WTC11 (cell line): ENCODE results near the gene HRH1. TPM values are rescaled to one million over a fixed set of nuclear protein-coding genes. Genes with fewer than 3 reads are reported as not detected.

Experiments used
- ATAC-seq: fragments of 200-7000 bp; cut with Tn5 transposase; 2 replicates; pipeline ENCODE4 v1.10.0; 2021; ENCODE audit warnings: mild to moderate bottlenecking, moderate library complexity
- CTCF ChIA-PET: fragments of 300-600 bp; sonication (Branson Sonifier 250); formaldehyde crosslinking; loops from one replicate; lab custom pipeline; 2021; ENCODE audit warnings: antibody characterized with exemption; lab: Charles Lee
- POLR2A ChIA-PET: fragments of 350-600 bp; sonication (Branson Sonifier 250); formaldehyde crosslinking; loops from one replicate; lab custom pipeline; 2021; ENCODE audit warnings: antibody characterized with exemption; lab: Charles Lee
- DNase-seq: peaks from one replicate; pipeline ENCODE4 v3.0.0; 2021; ENCODE audit warnings: low spot score
- H3K27ac Mint-ChIP-seq: 2 replicates; pipeline ENCODE4 v1.8.0; 2021; ENCODE audit warnings: mixed read lengths
- H3K27me3 Mint-ChIP-seq: 2 replicates; pipeline ENCODE4 v1.8.0; 2021; ENCODE audit warnings: low read depth, mild to moderate bottlenecking, moderate library complexity, mixed read lengths
- H3K36me3 Mint-ChIP-seq: 2 replicates; pipeline ENCODE4 v1.8.0; 2021; ENCODE audit warnings: mixed read lengths
- H3K4me1 Mint-ChIP-seq: 2 replicates; pipeline ENCODE4 v1.8.0; 2022; ENCODE audit warnings: mixed read lengths
- H3K4me3 Mint-ChIP-seq: 2 replicates; pipeline ENCODE4 v1.8.0; 2021; ENCODE audit warnings: mild to moderate bottlenecking, moderate library complexity, mixed read lengths
- H3K9me3 Mint-ChIP-seq: 2 replicates; pipeline ENCODE4 v1.8.0; 2021; ENCODE audit warnings: mixed read lengths
- CREM ChIP-seq: sonication (generic); formaldehyde crosslinking; IDR thresholded peaks from 2 replicates; pipeline ENCODE4 v1.8.1; 2022; ENCODE audit warnings: mild to moderate bottlenecking, missing genetic modification reagents, moderate library complexity
- ETV6 ChIP-seq: sonication (generic); formaldehyde crosslinking; IDR thresholded peaks from 2 replicates; pipeline ENCODE4 v1.8.1; 2022; ENCODE audit warnings: mild to moderate bottlenecking, missing genetic modification reagents
- FOXK1 ChIP-seq: sonication (generic); formaldehyde crosslinking; IDR thresholded peaks from 2 replicates; pipeline ENCODE4 v1.8.0; 2022; ENCODE audit warnings: mild to moderate bottlenecking, moderate library complexity, missing genetic modification reagents
- GTF2I ChIP-seq: fragments of 250-450 bp; sonication (Bioruptor Pico); conservative IDR thresholded peaks from 2 replicates; pipeline ENCODE4 v1.4.0; 2021; ENCODE audit warnings: mild to moderate bottlenecking
- MXD4 ChIP-seq: fragments of 250-450 bp; sonication (Bioruptor Pico); IDR thresholded peaks from 2 replicates; pipeline ENCODE4 v1.8.0; 2021; ENCODE audit warnings: mild to moderate bottlenecking, moderate library complexity, borderline replicate concordance
- OVOL2 ChIP-seq: fragments of 250-450 bp; sonication (Bioruptor Pico); IDR thresholded peaks from 2 replicates; pipeline ENCODE4 v1.9.0; 2021; ENCODE audit warnings: mild to moderate bottlenecking, borderline replicate concordance
- SMAD3 ChIP-seq: sonication (generic); formaldehyde crosslinking; IDR thresholded peaks from 2 replicates; pipeline ENCODE4 v1.8.0; 2022; ENCODE audit warnings: missing genetic modification reagents, mild to moderate bottlenecking, borderline replicate concordance
- ZNF232 ChIP-seq: sonication (generic); formaldehyde crosslinking; IDR thresholded peaks from 2 replicates; pipeline ENCODE4 v1.8.0; 2022; ENCODE audit warnings: mild to moderate bottlenecking, missing genetic modification reagents
- ZNF263 ChIP-seq: sonication (generic); formaldehyde crosslinking; IDR thresholded peaks from 2 replicates; pipeline ENCODE4 v1.8.1; 2022; ENCODE audit warnings: low read depth, mild to moderate bottlenecking, moderate library complexity, missing genetic modification reagents
- total RNA-seq: library from RNA; stranded (reverse); gene quantifications from 3 replicates; pipeline ENCODE4 v1.2.3, GENCODE V29; 2021
- TF ChIP-seq, protein P1 (sequence below): sonication (generic); formaldehyde crosslinking; IDR thresholded peaks from 2 replicates; pipeline ENCODE4 v1.8.0; 2022; ENCODE audit warnings: mild to moderate bottlenecking, missing genetic modification reagents
- TF ChIP-seq, protein P2 (sequence below): sonication (generic); formaldehyde crosslinking; IDR thresholded peaks from 2 replicates; pipeline ENCODE4 v1.8.1; 2022; ENCODE audit warnings: missing genetic modification reagents, borderline replicate concordance
- TF ChIP-seq, protein P3 (sequence below): sonication (generic); formaldehyde crosslinking; IDR thresholded peaks from 2 replicates; pipeline ENCODE4 v1.8.1; 2022; ENCODE audit warnings: low read depth, mild to moderate bottlenecking, moderate library complexity, missing genetic modification reagents, borderline replicate concordance
- TF ChIP-seq, protein P4 (sequence below): fragments of 250-450 bp; sonication (Bioruptor Pico); IDR thresholded peaks from 2 replicates; pipeline ENCODE4 v1.9.0; 2021; ENCODE audit warnings: moderate library complexity, mild to moderate bottlenecking, inconsistent platforms, borderline replicate concordance
- TF ChIP-seq, protein P5 (sequence below): sonication (generic); formaldehyde crosslinking; IDR thresholded peaks from 2 replicates; pipeline ENCODE4 v1.8.1; 2023; ENCODE audit warnings: mild to moderate bottlenecking, moderate library complexity, missing genetic modification reagents
- TF ChIP-seq, protein P6 (sequence below): sonication (generic); formaldehyde crosslinking; IDR thresholded peaks from 2 replicates; pipeline ENCODE4 v1.8.0; 2023; ENCODE audit warnings: missing genetic modification reagents, mild to moderate bottlenecking, borderline replicate concordance
- TF ChIP-seq, protein P7 (sequence below): sonication (generic); formaldehyde crosslinking; IDR thresholded peaks from 2 replicates; pipeline ENCODE4 v1.8.1; 2022; ENCODE audit warnings: mild to moderate bottlenecking, moderate library complexity, missing genetic modification reagents
- TF ChIP-seq, protein P8 (sequence below): sonication (generic); formaldehyde crosslinking; IDR thresholded peaks from 2 replicates; pipeline ENCODE4 v1.8.0; 2022; ENCODE audit warnings: mild to moderate bottlenecking, missing genetic modification reagents

HRH1 gene
- total RNA-seq, 1 experiment from 2014 or later: not detected

DNA sequence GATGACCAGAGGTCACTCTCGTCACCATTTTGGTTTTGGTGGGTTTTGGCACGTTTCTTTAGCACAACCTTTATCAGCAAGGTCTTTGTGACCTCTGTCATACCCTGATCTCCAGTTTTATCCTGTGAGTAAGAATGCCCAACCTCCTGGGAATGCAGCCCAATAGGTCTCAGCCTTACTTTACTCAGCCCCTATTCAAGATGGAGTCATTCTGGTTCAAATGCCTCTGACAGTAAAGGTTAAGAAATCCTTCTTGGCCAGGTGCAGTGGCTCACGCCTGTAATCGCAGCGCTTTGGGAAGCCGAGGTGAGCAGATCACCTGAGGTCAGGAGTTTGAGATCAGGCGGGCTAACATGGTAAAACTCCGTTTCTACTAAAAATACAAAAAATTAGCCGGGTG is 114.7 kb downstream of the HRH1 start:
- ChIA-PET POLR2A (interaction anchor here (0.7 kb wide), 1 partner anchor 459 kb away, joined by 3 read pairs; no protein-coding TSS in a partner anchor), CTCF (no interaction called here)
- H3K36me3 Mint-ChIP-seq: no peaks in the 10 kb centered on the region
- peaks cover 8% of the 10 kb centered on the region for H3K27me3 Mint-ChIP-seq
- ATAC-seq (no peak), DNase-seq (no peak)
- H3K27ac Mint-ChIP-seq: no peak overlapping the region
- no peak overlapping the region for H3K4me3 Mint-ChIP-seq
- H3K9me3 Mint-ChIP-seq: no peaks in the 10 kb centered on the region
- H3K4me1 Mint-ChIP-seq: peaks cover 12% of the 10 kb centered on the region
- TF ChIP-seq, protein P1, sequence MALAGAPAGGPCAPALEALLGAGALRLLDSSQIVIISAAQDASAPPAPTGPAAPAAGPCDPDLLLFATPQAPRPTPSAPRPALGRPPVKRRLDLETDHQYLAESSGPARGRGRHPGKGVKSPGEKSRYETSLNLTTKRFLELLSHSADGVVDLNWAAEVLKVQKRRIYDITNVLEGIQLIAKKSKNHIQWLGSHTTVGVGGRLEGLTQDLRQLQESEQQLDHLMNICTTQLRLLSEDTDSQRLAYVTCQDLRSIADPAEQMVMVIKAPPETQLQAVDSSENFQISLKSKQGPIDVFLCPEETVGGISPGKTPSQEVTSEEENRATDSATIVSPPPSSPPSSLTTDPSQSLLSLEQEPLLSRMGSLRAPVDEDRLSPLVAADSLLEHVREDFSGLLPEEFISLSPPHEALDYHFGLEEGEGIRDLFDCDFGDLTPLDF (CRISPR knock-in tag): no peak
- TF ChIP-seq ZNF263 (CRISPR knock-in tag) (no peak), CREM (no peak), OVOL2 (CRISPR knock-in tag) (no peak), ETV6 (CRISPR knock-in tag) (no peak), FOXK1 (CRISPR knock-in tag) (no peak), MXD4 (no peak)
- TF ChIP-seq, protein P2, sequence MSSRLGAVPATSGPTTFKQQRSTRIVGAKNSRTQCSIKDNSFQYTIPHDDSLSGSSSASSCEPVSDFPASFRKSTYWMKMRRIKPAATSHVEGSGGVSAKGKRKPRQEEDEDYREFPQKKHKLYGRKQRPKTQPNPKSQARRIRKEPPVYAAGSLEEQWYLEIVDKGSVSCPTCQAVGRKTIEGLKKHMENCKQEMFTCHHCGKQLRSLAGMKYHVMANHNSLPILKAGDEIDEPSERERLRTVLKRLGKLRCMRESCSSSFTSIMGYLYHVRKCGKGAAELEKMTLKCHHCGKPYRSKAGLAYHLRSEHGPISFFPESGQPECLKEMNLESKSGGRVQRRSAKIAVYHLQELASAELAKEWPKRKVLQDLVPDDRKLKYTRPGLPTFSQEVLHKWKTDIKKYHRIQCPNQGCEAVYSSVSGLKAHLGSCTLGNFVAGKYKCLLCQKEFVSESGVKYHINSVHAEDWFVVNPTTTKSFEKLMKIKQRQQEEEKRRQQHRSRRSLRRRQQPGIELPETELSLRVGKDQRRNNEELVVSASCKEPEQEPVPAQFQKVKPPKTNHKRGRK: no peak
- TF ChIP-seq, protein P3, sequence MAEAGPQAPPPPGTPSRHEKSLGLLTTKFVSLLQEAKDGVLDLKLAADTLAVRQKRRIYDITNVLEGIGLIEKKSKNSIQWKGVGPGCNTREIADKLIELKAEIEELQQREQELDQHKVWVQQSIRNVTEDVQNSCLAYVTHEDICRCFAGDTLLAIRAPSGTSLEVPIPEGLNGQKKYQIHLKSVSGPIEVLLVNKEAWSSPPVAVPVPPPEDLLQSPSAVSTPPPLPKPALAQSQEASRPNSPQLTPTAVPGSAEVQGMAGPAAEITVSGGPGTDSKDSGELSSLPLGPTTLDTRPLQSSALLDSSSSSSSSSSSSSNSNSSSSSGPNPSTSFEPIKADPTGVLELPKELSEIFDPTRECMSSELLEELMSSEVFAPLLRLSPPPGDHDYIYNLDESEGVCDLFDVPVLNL (CRISPR knock-in tag): no peak
- TF ChIP-seq, protein P4, sequence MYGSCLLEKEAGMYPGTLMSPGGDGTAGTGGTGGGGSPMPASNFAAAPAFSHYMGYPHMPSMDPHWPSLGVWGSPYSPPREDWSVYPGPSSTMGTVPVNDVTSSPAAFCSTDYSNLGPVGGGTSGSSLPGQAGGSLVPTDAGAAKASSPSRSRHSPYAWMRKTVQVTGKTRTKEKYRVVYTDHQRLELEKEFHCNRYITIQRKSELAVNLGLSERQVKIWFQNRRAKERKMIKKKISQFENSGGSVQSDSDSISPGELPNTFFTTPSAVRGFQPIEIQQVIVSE (CRISPR knock-in tag): no peak

DNA sequence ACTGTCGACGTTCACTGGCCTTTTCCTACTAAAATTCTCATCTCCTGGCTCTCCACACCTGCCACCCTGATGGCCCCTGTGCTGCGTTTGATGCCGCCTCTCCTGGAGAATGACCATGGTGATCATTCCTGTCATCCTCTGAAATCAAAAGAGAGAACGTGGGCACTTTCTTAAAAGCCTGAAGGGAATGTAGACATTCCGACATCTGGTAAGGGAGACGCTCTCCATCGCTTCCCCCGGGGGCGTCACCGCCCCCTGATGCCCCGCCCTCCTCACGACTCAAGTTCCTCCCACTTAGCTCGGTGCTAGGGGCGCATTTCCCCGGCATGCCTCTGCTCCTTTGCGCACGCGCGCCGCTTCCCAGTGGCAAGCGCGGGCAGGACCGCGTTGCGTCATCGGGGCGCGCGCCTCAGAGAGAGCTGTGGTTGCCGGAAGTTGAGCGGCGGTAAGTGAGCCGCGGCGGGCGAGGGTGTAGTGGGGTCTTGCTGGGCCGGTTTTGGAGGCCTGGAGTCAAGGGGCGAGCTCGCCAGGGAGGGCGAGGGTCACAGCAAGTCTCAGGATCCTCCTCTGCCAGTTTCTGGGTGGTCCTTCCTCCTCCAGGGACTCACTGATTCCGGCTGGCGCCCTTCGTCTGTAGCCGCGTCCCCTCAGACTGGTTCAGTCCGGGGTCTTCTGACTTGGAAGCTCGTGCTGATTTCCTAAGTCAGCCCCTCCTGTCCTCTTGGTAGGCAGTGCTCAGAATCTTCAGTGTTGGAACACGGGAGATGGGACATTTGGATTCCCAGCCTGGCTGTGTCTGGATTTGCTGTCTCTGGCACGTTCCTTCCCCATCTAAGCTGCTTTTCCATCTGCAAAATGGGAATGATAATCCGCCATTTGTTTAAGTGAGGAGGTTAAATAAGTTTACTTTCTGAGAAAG is 118.0 kb downstream of the HRH1 start, which contains the start of gene ATG7:
TSS of gene ATG7 (plus strand) at position 412 of the 919 bp plus-strand sequence. CDS start 26,299 bp downstream, outside the sequence.
- POLR2A ChIA-PET: interaction anchor here (0.7 to 1.0 kb wide), 2 partner anchors 10 to 346 kb away, joined by 3 read pairs; no protein-coding TSS in a partner anchor
- ATAC-seq (peak; percentile 99), DNase-seq (peak; percentile 98)
- peak within 1 kb of the TSS; percentile 98 for H3K4me3 Mint-ChIP-seq
- H3K4me1 Mint-ChIP-seq: peaks cover 13% of the 10 kb centered on the region
- H3K27ac Mint-ChIP-seq: peak within 1 kb of the TSS; percentile 97
- peaks cover 12% of the 10 kb centered on the region for H3K9me3 Mint-ChIP-seq
- no peaks in the 10 kb centered on the region; the same call in 1 of the 2 replicates for H3K27me3 Mint-ChIP-seq
- CTCF ChIA-PET: interaction anchor here (0.7 to 1.7 kb wide), 5 partner anchors 19 to 213 kb away, joined by 3 to 8 read pairs (median 3); no protein-coding TSS in a partner anchor
- H3K36me3 Mint-ChIP-seq: peaks cover 15% of the 10 kb centered on the region
- TF ChIP-seq SMAD3 (CRISPR knock-in tag) (0 out of 2 replicates have a peak, but pooled peaks have one; percentile 35), CREM (peak; percentile 98), GTF2I (no peak), ZNF232 (CRISPR knock-in tag) (peak; percentile 76; the same call in 1 of the 2 replicates)
- TF ChIP-seq, protein P5, sequence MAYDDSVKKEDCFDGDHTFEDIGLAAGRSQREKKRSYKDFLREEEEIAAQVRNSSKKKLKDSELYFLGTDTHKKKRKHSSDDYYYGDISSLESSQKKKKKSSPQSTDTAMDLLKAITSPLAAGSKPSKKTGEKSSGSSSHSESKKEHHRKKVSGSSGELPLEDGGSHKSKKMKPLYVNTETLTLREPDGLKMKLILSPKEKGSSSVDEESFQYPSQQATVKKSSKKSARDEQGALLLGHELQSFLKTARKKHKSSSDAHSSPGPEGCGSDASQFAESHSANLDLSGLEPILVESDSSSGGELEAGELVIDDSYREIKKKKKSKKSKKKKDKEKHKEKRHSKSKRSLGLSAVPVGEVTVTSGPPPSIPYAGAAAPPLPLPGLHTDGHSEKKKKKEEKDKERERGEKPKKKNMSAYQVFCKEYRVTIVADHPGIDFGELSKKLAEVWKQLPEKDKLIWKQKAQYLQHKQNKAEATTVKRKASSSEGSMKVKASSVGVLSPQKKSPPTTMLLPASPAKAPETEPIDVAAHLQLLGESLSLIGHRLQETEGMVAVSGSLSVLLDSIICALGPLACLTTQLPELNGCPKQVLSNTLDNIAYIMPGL (CRISPR knock-in tag): peak; percentile 42; the same call in 1 of the 2 replicates
- TF ChIP-seq, protein P6, sequence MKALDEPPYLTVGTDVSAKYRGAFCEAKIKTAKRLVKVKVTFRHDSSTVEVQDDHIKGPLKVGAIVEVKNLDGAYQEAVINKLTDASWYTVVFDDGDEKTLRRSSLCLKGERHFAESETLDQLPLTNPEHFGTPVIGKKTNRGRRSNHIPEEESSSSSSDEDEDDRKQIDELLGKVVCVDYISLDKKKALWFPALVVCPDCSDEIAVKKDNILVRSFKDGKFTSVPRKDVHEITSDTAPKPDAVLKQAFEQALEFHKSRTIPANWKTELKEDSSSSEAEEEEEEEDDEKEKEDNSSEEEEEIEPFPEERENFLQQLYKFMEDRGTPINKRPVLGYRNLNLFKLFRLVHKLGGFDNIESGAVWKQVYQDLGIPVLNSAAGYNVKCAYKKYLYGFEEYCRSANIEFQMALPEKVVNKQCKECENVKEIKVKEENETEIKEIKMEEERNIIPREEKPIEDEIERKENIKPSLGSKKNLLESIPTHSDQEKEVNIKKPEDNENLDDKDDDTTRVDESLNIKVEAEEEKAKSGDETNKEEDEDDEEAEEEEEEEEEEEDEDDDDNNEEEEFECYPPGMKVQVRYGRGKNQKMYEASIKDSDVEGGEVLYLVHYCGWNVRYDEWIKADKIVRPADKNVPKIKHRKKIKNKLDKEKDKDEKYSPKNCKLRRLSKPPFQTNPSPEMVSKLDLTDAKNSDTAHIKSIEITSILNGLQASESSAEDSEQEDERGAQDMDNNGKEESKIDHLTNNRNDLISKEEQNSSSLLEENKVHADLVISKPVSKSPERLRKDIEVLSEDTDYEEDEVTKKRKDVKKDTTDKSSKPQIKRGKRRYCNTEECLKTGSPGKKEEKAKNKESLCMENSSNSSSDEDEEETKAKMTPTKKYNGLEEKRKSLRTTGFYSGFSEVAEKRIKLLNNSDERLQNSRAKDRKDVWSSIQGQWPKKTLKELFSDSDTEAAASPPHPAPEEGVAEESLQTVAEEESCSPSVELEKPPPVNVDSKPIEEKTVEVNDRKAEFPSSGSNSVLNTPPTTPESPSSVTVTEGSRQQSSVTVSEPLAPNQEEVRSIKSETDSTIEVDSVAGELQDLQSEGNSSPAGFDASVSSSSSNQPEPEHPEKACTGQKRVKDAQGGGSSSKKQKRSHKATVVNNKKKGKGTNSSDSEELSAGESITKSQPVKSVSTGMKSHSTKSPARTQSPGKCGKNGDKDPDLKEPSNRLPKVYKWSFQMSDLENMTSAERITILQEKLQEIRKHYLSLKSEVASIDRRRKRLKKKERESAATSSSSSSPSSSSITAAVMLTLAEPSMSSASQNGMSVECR (CRISPR knock-in tag): peak; percentile 35; the same call in 1 of the 2 replicates
- TF ChIP-seq, protein P4 (CRISPR knock-in tag): no peak
- TF ChIP-seq, protein P7, sequence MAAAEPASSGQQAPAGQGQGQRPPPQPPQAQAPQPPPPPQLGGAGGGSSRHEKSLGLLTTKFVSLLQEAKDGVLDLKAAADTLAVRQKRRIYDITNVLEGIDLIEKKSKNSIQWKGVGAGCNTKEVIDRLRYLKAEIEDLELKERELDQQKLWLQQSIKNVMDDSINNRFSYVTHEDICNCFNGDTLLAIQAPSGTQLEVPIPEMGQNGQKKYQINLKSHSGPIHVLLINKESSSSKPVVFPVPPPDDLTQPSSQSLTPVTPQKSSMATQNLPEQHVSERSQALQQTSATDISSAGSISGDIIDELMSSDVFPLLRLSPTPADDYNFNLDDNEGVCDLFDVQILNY: peak; percentile 67; the same call in 1 of the 2 replicates
- TF ChIP-seq, protein P8, sequence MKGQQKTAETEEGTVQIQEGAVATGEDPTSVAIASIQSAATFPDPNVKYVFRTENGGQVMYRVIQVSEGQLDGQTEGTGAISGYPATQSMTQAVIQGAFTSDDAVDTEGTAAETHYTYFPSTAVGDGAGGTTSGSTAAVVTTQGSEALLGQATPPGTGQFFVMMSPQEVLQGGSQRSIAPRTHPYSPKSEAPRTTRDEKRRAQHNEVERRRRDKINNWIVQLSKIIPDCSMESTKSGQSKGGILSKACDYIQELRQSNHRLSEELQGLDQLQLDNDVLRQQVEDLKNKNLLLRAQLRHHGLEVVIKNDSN (CRISPR knock-in tag): 0 out of 2 replicates have a peak, but pooled peaks have one; percentile 12
